ENCODE results near the gene SLC12A8.

The SLC12A8 gene

DNA sequence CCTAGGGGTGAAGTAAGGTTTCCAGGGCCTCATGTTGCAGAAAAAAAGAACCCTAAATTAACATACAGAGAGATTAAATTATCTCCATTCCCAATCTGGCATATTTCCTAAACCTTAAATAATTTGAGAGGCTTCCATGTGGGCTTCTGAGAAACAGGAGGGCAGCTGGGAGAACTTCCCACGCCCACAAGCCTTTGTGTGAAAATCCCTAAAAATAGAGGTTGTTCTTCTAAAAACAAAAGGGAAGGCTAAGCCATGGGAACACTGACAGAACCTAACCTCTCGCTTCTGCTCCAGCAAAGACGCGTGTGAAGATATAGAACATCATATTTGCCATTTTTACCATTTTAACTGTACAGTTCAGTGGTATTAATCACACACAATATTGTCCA, 812 bp upstream of the SLC12A8 start:
- DNase-seq, result no peak

- no peak for DNase-seq
Observed at GRCh38 chr3:125212091-125212508, 448 bp downstream of the SLC12A8 start.

DNA sequence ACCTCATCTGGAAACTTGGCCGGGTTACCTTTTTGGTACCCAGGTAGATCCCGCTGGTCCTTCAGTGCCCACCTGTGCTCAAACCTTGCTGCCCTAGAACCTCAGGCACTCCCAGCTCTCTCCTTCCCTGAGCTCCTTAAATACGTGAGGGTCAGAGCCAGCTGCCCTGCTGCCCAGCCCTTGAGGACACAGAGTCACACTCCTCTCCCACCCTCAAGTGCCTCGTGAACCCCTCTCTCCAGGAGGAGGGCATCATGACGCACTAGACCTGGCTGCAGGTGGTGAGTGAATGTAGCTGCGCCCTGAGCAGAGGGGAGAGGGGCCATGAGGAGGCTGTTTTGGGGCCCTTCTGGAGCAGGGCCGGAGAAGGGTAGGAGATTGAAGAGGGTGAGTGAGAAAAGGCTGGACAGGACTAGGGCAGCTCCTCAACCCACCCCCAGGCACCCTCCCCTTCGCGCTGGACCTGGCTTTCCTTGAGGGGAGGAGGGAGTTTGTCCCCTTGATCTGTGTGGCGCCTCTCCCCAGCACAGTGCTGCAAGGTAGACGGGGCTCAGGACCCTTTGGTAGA, 941 bp downstream of the SLC12A8 start:
- no peak for DNase-seq

DNA sequence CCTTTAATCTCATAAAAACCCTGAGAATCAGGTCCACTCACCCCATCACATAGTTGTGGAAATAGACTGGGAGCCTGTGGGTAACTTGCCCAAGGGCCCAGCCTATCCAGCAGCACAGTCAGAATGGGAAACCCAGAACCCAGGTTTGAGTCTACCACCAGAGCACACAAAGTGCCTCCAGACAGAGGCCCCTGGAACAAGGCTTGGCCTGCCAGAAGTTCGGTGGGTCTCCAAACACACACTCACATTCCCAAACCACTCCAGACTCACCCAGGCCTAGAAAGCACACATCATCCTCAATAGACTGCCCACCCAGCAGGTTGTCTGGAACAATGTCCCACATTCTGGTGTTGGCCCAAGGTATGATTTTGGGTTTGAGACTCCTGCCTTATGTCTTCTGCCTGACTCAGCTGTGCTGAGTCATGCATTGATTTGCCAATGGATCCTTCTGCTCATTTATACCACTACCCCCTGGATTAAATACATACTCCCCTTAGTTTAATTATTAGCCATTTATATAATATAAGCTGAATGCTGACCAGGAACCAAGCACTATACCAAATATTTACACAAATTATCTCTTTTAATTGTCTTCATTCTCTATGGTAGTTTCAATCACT, 4.5 kb downstream of the SLC12A8 start:
- DNase-seq, result no peak

GRCh38 chr3:125207507-125207906, 5.0 kb downstream of the SLC12A8 start:
- DNase-seq, result no peak

GRCh38 chr3:125206934-125207333, 5.6 kb downstream of the SLC12A8 start:
- DNase-seq, result no peak

GRCh38 chr3:125203731-125204130, 8.8 kb downstream of the SLC12A8 start:
- no peak for DNase-seq

GRCh38 chr3:125202197-125202596, 10.4 kb downstream of the SLC12A8 start:
- no peak for DNase-seq

- no peak for DNase-seq
Observed at GRCh38 chr3:125200731-125201139, 11.8 kb downstream of the SLC12A8 start.

DNA sequence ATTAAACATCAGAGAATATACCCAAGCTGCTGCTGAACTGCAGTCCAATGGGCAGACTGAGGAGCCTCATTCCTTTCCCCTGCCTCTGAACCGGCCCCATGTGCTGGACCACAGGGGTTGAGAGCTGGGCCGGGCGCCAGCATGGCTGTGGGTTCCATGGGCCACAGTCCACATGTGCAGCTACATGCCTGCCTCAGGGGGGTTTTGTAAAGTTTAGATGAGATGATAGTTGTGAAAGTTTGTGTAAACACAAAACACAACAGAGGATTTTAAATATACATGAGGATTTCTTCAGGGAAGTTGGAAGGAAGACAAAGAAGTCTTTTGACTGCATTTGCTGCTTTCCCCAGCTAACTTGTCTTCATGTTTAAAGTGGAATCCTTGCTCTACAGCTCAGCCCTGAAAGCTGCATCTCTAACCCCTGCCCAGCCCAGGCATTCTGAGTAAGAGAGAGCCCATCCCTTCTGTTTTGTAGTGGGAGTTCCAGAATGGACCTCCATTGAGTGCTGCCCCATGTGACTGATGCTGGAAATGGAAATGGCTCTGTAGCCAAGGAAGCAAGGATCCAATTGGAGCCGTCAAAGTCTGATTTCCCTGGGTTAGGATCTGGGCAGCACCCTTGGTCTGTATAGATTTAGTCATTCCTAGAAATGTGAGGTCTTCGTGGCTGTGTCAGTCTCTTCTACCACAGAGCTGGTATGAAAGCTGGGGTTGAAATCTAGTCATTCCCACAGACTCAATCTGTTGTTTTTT, 17.5 kb downstream of the SLC12A8 start:
- no peak for DNase-seq

DNA sequence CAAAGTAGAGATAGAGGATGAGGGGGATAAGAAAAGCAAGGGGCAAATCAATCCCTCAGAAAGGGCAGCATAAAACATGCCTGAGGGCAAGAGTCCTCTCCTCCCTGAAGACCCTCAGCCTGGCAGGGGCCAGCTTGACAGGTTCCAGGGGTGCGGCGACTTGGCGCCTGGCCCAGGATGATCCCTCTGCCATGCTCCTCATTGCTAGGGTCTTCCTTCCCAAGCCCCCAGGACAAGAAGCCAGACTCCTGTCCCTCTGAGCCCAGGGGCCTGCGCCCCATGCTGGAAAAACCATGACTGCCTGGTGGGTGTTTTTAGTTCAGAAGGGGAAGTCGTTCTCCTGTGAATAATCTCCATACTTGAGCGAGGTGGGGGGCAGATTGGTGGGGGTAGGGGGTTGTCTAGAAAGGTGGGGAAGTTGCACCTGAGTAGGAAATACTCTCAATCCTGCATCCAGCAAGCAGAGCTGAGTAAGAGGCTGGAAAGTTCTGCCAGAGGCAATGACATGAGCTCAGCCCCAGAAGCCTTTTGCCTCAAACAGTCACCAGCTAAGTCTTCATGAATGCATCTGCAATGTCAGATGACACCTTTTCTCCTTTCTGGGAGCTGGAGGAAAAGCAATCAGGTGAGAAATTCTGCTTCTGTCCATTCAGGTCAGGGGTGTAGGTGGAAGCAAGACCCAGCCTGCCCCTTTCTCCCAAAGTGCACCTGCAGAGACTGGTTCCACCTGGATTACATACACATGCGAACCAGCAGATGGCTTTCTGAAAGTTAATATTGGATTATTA, 18.3 kb downstream of the SLC12A8 start:
- DNase-seq, result no peak

GRCh38 chr3:125192190-125193035, 20.1 kb downstream of the SLC12A8 start:
- no peak for DNase-seq

DNA sequence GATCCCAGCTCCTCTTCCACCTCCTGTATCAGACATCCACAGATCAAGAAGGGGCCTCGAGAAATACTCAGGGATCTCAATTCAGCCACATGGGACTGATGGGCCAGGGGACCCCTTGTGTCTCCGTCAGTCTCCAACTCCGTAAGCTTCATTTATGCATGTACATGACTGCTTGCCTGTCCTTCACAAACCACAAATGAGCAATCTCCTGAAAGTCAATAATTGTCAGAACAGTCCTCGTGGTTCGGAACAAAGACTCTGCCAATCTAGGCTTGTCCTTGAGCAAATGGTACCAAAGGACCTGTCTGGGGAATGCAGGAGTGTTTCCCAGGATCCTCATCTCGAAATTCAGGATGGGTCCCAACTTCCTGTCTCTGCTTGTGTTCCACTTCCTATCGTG, 20.8 kb downstream of the SLC12A8 start:
- DNase-seq, result no peak

- DNase-seq, result no peak
Observed at GRCh38 chr3:125191256-125191655, 21.3 kb downstream of the SLC12A8 start.

DNA sequence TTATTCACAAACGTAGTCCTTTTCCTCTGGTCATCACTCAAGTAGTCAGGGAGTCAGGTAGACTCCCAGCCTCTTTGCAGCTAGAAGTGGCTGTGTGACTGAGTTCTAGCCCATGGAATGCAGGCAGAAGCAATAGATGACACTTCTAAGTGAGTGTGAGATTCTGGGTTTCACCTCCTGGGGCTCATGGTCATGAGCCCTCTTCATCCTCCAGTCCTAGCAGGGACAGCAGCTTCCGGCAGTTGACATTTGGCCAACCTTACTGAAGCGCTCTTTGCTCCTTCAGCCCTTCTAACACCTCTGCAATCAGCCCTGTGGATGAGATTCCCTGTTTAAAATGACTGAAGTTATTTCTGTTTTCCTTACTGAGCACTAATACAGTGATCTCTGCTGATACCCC, 21.8 kb downstream of the SLC12A8 start:
- DNase-seq, result no peak

DNA sequence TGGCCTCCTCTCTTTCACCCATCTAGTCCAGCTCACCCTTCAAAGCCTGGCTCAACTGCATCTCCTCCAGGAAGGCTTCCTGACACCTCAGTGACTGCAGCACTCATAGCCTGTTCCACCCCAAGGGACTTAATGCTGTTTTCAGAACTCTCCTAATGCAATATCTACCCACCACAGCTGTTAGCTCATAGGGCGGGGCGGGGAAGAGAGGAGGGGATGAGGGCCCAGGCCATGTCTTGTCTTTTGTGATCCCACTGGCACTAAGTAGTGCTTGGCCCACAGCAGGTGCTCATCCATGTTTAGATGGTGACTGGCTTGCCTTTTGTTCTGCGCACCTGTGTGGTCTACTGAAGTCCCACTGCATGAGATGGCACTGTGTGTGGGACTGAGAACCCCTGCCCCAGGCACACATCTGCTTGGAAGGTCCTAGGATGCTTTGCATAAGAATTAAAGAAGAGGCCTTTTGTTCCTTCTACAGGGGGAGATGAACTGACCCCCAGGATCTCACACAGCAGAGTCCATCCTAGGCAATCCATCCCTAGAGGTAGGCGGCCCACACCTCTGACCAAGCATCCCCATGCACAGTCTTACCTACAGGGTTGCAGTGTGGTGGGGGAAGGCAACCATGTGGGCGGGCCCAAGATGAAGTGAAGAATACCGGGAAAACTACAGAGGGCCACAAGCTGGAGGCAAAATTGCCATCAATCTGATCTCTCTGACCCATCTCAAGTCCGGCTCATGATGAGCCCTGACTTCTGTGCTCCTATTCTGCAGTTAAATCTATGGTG, 23.0 kb downstream of the SLC12A8 start:
- DNase-seq, result no peak

- DNase-seq, result no peak
Observed at GRCh38 chr3:125188955-125189354, 23.6 kb downstream of the SLC12A8 start.

DNA sequence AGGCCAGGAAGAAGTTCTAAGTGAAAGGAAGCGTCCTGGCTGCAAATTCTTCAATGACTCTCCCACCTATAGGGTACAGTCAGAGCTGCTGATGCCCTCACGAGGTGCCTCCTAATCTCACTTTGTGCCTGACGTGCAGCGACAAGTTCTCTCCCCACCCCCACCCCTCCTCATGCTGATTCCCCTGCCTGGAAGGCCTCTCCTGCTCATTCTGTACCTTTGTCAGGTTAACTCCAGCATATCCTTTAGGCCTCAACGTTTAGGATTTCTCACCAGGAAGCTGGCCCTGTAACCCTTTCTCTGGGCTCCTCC, 25.0 kb downstream of the SLC12A8 start:
- no peak for DNase-seq

GRCh38 chr3:125186800-125187598, 25.5 kb downstream of the SLC12A8 start:
- no peak for DNase-seq

- DNase-seq, result no peak
Observed at GRCh38 chr3:125186261-125186787, 26.2 kb downstream of the SLC12A8 start.

DNA sequence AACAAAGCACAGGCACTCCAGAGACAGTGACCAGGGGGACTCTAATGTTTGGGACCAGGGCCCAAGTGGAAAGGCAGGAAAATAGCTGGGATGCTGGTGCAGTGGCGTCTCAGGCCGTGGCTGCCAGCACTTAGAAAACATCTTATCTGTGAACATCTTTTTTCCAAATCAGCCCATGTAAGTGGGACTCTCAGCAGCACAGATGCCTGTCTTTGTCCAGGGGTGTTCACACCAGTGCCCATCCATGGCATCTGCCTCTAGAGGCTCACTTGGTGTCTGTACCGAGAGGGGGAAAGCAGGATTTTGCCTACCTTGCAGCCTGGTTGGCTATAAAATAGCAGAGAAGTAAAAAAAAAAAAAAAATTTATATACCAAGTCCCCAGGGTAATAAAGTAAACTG, 26.7 kb downstream of the SLC12A8 start:
- no peak for DNase-seq

All from NCI-H748 treated with DMSO at 0.1 percent for 48 hours (cell line).